Measurements from ENCODE around the gene MDFI.

Gene MDFI

GRCh38 chr6:41598670-41599014 lies 39.6 kb upstream of the MDFI start:
- TF ChIP-seq, protein P1, sequence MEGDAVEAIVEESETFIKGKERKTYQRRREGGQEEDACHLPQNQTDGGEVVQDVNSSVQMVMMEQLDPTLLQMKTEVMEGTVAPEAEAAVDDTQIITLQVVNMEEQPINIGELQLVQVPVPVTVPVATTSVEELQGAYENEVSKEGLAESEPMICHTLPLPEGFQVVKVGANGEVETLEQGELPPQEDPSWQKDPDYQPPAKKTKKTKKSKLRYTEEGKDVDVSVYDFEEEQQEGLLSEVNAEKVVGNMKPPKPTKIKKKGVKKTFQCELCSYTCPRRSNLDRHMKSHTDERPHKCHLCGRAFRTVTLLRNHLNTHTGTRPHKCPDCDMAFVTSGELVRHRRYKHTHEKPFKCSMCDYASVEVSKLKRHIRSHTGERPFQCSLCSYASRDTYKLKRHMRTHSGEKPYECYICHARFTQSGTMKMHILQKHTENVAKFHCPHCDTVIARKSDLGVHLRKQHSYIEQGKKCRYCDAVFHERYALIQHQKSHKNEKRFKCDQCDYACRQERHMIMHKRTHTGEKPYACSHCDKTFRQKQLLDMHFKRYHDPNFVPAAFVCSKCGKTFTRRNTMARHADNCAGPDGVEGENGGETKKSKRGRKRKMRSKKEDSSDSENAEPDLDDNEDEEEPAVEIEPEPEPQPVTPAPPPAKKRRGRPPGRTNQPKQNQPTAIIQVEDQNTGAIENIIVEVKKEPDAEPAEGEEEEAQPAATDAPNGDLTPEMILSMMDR (IDR thresholded peaks at IDR 0.05; ENCODE audit: borderline replicate concordance, insufficient read depth, low read depth, low read length), result no peak
- no peak overlapping the region for H3K4me3 ChIP-seq (ENCODE audit: low read depth, low read length)

DNA sequence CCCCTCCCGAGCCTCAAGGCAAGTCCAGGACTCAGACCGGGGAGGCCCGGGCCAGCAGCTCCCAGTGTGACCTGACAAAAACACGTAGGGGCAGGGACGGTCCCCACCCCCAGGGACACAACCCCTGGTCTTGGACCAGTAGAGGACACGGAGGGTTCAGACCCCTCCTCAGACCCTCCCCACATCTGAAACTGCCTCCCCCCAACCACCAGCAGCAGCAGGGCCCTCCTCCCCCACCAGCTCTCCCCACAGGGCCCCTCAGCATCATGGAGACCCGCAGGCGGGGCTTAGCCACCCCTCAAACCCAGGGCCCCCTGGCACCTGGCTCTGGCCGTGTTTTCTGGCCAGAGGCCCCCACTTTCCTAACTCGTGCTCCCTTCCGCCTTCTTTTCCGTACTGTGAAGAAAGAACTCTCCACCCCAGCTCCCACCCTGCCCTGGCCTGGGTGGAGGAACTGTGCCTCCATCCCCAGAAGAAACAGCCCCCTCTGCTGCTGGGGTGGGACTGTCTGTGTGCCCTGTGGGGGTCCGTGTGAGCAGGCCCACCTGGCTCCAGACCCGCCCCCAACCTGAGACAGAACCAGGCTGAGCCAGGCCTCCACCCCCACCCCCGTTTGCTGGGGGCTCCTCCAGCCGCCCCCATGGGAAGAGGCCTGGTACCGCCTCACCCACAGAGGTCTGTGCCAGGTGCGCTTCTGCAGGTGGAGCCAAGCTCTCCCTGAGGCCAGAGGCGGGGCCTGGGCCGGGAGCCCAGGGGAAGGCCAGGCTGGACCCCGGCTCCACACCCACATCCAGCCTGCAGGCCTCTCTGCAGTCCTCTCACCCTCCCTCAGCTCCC lies 39.0 kb upstream of the MDFI start:
- no peak overlapping the region for H3K4me3 ChIP-seq (ENCODE audit: low read depth, low read length)

DNA sequence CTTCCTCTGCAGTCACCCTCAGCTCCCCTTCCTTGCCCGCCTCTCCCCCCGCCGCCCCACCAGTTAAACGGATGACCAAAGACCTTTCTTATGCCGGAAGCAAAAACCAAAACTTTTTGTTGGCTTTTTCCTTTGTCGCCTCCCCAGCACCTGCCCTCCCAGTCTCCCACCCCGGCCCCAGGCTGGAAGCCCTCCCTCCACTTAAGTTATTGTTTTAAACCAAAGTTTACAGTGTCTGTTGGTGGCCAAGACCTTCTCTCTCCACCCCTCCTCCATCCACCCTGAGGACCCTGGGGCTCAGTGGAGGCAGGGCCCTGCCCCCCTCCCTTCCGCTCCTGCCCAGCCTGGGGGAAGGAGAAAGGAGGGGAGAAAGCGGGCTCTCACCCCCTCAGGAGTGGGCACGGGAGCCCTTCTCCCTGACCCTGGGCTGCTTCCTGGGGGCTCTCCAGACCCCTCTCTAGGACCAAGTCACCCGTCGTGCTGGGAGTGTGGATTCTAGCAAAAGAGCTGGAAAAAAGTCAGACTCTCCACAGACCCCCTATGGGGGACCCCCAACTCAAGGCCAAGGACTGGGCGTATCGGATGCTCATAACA lies 38.3 kb upstream of the MDFI start:
- TF ChIP-seq, protein P1 (IDR thresholded peaks at IDR 0.05; ENCODE audit: borderline replicate concordance, insufficient read depth, low read depth, low read length), result no peak
- H3K4me3 ChIP-seq (ENCODE audit: low read depth, low read length), result no peak overlapping the region

More for the DNA sequence above, 39.0 kb upstream of the MDFI start:
- TF ChIP-seq, protein P1 (IDR thresholded peaks at IDR 0.05; ENCODE audit: borderline replicate concordance, insufficient read depth, low read depth, low read length), result no peak

GRCh38 chr6:41600499-41601247 lies 37.6 kb upstream of the MDFI start:
- TF ChIP-seq, protein P1 (IDR thresholded peaks at IDR 0.05; ENCODE audit: borderline replicate concordance, insufficient read depth, low read depth, low read length), result no peak
- H3K4me3 ChIP-seq (ENCODE audit: low read depth, low read length), result no peak overlapping the region

DNA sequence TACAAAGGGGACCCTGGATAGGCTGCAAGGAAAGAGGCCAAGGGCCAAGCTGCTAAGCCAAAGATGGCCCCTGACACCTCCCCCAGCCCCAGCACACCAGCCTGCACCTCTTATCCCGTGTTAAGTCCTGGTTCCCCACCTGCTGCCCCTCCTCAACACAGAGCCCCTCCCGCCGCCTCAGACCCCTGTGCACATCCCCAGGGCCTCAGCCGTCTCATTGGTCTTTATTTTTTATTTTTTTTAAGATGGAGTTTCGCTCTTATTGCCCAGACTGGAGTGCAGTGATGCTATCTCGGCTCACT lies 37.1 kb upstream of the MDFI start:
- H3K4me3 ChIP-seq (ENCODE audit: low read depth, low read length), result no peak overlapping the region
- TF ChIP-seq, protein P1 (IDR thresholded peaks at IDR 0.05; ENCODE audit: borderline replicate concordance, insufficient read depth, low read depth, low read length), result no peak

DNA sequence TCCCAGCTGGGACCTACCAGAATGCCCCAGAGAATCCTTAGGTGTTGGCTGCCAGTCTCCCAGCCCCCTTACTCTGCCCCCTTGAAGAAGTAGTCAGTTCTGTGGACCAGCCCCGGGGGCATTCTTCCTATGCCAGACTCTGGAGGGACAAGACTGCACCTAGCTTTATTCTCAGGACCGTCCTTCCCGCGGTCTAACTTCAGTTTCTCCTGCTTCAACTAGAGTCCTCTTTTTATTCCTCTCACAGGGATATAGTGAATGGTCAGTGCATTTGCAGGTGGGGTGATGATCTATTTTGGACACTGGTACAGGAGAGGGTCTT lies 35.9 kb upstream of the MDFI start:
- H3K4me3 ChIP-seq (ENCODE audit: low read depth, low read length), result no peak overlapping the region
- TF ChIP-seq, protein P1 (IDR thresholded peaks at IDR 0.05; ENCODE audit: borderline replicate concordance, insufficient read depth, low read depth, low read length), result no peak

Data from GM12875 (cell line).